ENCODE results near the gene STK24. TPM values are rescaled to one million over a fixed set of nuclear protein-coding genes. Genes with fewer than 3 reads are reported as not detected.

Gene STK24
- total RNA-seq, 1 donor from 2014 or later: 190 TPM

DNA sequence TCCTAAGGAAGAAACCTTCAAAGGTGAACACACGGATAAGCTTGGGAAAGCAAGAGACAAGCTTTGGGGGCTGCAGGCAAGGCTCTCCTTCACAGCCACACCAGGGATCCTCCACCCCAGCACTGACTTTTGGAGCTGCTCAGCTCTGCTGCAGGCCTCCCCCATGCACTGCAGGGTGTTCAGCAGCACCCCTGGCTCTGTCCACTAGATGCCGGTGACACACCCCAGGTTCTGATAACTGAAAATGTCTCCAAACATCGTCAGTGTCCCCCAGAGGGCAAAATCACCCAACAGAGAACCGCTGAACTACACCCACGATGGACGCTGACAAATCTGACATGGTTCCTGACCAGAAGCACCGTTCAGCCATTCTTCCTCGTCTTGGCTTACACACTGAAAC lies 90.5 kb downstream of the STK24 start:
- TF ChIP-seq, protein P1, sequence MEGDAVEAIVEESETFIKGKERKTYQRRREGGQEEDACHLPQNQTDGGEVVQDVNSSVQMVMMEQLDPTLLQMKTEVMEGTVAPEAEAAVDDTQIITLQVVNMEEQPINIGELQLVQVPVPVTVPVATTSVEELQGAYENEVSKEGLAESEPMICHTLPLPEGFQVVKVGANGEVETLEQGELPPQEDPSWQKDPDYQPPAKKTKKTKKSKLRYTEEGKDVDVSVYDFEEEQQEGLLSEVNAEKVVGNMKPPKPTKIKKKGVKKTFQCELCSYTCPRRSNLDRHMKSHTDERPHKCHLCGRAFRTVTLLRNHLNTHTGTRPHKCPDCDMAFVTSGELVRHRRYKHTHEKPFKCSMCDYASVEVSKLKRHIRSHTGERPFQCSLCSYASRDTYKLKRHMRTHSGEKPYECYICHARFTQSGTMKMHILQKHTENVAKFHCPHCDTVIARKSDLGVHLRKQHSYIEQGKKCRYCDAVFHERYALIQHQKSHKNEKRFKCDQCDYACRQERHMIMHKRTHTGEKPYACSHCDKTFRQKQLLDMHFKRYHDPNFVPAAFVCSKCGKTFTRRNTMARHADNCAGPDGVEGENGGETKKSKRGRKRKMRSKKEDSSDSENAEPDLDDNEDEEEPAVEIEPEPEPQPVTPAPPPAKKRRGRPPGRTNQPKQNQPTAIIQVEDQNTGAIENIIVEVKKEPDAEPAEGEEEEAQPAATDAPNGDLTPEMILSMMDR (IDR thresholded peaks at IDR 0.05; ENCODE audit: insufficient read depth, low read length, poor library complexity, severe bottlenecking): no peak
- H3K4me3 ChIP-seq (ENCODE audit: low read depth, low read length): no peak overlapping the region
- H3K27me3 ChIP-seq (ENCODE audit: control insufficient read depth, insufficient read depth, low read length): no peaks in the 10 kb centered on the region
- H3K36me3 ChIP-seq (ENCODE audit: control insufficient read depth, insufficient read depth, low read length): no peaks in the 10 kb centered on the region
- no peak for DNase-seq (ENCODE audit: low read depth)

DNA sequence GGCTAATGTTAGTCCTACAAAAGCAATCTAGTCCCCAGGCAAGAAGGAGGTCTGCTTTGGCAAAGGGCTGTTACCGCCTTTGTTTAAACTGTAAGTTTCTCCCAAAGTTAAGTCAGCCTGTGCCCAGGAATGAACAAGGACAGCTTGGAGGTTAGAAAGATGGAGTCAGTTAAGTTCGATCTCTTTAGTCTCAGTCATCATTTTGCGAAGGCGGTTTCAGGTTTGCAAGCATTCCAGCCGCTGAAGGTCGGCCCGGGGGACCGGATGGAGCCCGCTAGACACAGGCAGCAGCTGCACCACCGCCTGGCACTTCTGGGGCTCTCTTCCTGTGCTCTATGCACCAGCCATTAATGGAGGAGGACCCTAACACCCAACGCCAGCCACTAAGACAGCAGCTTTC lies 91.3 kb downstream of the STK24 start:
- no peaks in the 10 kb centered on the region for H3K36me3 ChIP-seq (ENCODE audit: control insufficient read depth, insufficient read depth, low read length)
- DNase-seq (ENCODE audit: low read depth): no peak
- H3K27me3 ChIP-seq (ENCODE audit: control insufficient read depth, insufficient read depth, low read length): no peaks in the 10 kb centered on the region
- no peak overlapping the region for H3K4me3 ChIP-seq (ENCODE audit: low read depth, low read length)
- TF ChIP-seq, protein P1 (IDR thresholded peaks at IDR 0.05; ENCODE audit: insufficient read depth, low read length, poor library complexity, severe bottlenecking): no peak

DNA sequence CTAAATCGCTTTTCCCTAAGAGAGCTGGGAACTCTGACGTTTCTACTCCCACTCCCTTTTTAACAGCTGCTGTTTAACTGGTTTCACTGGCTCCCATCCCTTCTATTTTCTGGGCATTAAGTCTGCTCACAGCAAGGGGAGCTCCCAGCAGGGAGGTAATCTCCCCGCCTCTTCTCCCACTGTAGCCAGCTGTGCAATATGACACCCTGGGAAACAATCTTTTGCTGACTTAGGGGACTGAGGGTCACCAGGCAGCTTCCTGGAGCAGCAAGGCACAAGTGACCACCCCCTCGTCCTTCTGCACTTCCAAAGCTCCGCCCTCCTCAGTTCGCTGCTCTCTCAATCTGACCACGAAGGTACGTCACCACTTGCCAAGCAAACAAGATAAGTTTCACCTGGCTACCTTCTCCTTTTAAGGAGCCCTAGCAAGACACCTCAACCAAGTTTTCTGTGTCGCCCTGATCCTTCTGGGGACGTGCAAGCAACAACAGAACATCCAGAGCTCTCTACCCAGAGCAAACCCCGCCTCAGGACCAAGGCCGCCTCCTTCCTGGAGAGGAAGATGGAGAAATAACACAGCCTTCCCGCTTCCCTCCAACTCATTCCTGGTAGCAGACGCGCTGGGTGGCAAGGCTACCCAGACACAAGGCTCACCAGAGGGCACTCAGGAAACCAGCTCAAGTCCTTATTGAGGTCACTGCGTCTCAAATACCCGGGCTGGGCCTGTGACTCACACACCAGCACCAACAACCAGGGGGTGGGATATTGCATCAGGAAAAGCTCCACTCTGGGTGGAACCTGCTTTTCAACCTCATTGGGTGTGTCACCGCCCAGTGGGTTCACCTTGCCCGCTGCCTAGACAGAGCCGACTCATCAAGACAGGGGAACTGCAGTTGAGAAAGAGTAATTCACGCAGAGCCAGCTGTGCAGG lies 92.4 kb downstream of the STK24 start:
- peak; percentile 99 for DNase-seq (ENCODE audit: low read depth)
- Histone ChIP-seq H3K27me3 (ENCODE audit: control insufficient read depth, insufficient read depth, low read length) (no peaks in the 10 kb centered on the region), H3K36me3 (ENCODE audit: control insufficient read depth, insufficient read depth, low read length) (no peaks in the 10 kb centered on the region), H3K4me3 (ENCODE audit: low read depth, low read length) (no peak overlapping the region)
- TF ChIP-seq, protein P1 (IDR thresholded peaks at IDR 0.05; ENCODE audit: insufficient read depth, low read length, poor library complexity, severe bottlenecking): peak; percentile 13

DNA sequence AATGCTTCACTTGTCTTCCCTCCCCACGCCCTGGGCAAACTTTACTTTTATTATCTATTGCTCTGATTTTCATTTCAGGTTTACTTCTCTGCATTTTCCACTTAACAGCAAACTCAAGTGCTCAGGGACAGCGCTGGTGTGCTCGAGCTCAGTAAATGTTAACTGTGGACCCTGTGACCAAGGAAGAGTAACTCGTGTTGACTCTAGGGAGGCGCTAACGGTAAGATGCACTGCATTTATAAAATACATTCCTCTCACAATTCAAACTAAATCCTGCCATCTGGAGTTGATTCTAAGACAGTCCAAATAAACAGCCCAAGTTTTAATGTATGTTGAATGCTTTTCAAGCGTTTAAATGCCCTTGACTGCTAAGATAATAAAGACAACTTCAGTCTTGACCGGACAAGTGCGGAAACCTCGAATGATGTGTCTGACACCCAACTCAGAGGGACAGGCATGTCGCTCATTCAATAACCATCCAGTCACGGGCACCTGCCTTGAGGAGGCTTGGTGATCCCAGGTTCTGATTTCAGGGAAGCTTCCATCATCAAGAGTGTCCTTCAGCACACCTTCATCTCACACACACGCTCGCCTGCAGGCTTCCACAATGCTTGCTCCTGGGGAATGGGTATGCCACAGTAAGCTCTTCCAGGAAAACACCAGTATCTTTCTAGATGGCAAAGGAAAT lies 93.2 kb downstream of the STK24 start:
- Histone ChIP-seq H3K27me3 (ENCODE audit: control insufficient read depth, insufficient read depth, low read length) (no peaks in the 10 kb centered on the region), H3K36me3 (ENCODE audit: control insufficient read depth, insufficient read depth, low read length) (no peaks in the 10 kb centered on the region), H3K4me3 (ENCODE audit: low read depth, low read length) (no peak overlapping the region)
- TF ChIP-seq, protein P1 (IDR thresholded peaks at IDR 0.05; ENCODE audit: insufficient read depth, low read length, poor library complexity, severe bottlenecking): no peak
- DNase-seq (ENCODE audit: low read depth): no peak

DNA sequence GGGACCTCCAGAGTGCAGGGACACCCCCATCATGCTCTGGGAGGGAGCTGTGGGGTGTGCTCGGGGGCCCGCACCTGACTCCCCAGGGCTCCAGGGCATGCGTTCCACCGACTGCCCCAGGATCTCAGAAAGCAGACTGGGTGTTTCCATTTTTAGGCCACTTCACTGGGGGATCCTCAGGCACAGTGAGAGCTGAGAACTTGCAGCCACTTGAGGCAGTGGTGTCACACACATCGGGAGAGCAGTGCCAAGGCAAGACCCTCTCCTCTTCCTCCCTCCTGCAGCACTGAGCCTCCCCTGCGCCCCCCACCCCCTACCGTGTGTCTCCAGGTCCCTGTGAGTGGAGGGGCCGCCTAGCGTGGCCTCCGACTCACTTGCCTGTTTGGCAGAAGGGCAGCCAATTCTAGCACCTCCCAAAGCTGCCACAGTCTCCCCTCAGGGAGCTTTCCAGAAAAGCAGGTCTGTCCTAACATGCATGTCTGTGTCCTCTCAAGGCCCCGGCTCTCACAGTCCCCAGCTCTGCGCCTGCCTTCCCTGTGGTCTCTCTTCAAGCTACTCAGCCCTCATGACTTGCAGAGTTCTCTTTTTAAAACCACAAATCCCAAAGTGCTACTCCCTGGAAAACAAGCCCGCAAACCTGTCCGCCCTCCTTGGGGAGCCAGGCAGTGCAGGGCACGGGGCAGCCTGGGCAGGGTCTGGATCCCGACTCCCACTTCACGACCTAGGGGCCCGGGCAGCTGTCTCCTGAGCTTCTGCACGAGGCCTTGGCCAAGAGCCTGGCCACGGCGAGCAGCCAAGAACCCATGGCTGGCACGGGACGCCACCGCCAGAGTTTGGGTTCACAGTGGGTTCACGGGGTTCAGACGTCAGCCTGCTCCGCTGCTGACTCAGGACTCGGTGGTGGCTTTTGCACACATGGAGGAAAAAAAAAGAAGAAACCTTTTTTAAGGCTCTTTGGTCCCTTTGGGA lies 94.1 kb downstream of the STK24 start:
- H3K36me3 ChIP-seq (ENCODE audit: control insufficient read depth, insufficient read depth, low read length): no peaks in the 10 kb centered on the region
- no peaks in the 10 kb centered on the region for H3K27me3 ChIP-seq (ENCODE audit: control insufficient read depth, insufficient read depth, low read length)
- DNase-seq (ENCODE audit: low read depth): no peak
- TF ChIP-seq, protein P1 (IDR thresholded peaks at IDR 0.05; ENCODE audit: insufficient read depth, low read length, poor library complexity, severe bottlenecking): peak; percentile 22
- no peak overlapping the region for H3K4me3 ChIP-seq (ENCODE audit: low read depth, low read length)

Measured in kidney epithelial cell (primary cell).